CD4-positive, alpha-beta T cell (primary cell): ENCODE measurements around the gene SQSTM1. TPM values are rescaled to one million over a fixed set of nuclear protein-coding genes. Genes with fewer than 3 reads are reported as not detected.

Experiments
- ATAC-seq: fragments of 200-7000 bp; cut with Tn5 transposase; one replicate; pipeline ENCODE4 v1.10.0; 2022; ENCODE audit warnings: mild to moderate bottlenecking; ENCODE audit not compliant: poor library complexity
- CTCF ChIA-PET: fragments of 350-600 bp; sonication (Branson Sonifier 250); formaldehyde crosslinking; loops from one replicate; lab custom pipeline; 2021; ENCODE audit warnings: antibody characterized with exemption, inconsistent platforms; lab: Charles Lee
- POLR2A ChIA-PET: fragments of 350-600 bp; sonication (Branson Sonifier 250); formaldehyde crosslinking; loops from one replicate; lab custom pipeline; 2021; ENCODE audit warnings: antibody characterized with exemption, inconsistent platforms; lab: Charles Lee
- DNase-seq, 14 experiments: peaks; one replicate each; pipeline ENCODE4 v3.0.0-alpha.2; 2013 to 2020; ENCODE audit warnings: mixed read lengths in 2 of 14
- H3K27ac ChIP-seq, 2 donors: one replicate each; pipeline versions ENCODE4 v1.5.1 to v1.7.0; 2013; ENCODE audit warnings: low read length in 2 of 2, low read depth in 1 of 2, mild to moderate bottlenecking in 1 of 2
- H3K27me3 ChIP-seq, 2 experiments: 1 replicate in 1 of 2; 2 replicates in 1 of 2; pipeline versions ENCODE4 v1.6.1 to v1.7.0; 2013; ENCODE audit warnings: low read length in 2 of 2, control low read depth in 1 of 2, mild to moderate bottlenecking in 1 of 2, moderate library complexity in 1 of 2; ENCODE audit not compliant: insufficient read depth in 2 of 2, control insufficient read depth in 1 of 2
- H3K36me3 ChIP-seq: one replicate; pipeline ENCODE4 v1.6.1; 2013; ENCODE audit warnings: low read length, control low read depth; ENCODE audit not compliant: insufficient read depth
- H3K4me1 ChIP-seq: one replicate; pipeline ENCODE4 v1.6.1; 2013; ENCODE audit warnings: low read length, control low read depth; ENCODE audit not compliant: insufficient read depth
- H3K4me3 ChIP-seq: one replicate; pipeline ENCODE4 v1.5.1; 2013; ENCODE audit warnings: mild to moderate bottlenecking, low read length, moderate library complexity
- H3K9me3 ChIP-seq, 2 experiments: 1 replicate in 1 of 2; 2 replicates in 1 of 2; pipeline versions ENCODE4 v1.6.1 to v1.7.0; 2013; ENCODE audit warnings: low read length in 2 of 2, mild to moderate bottlenecking in 2 of 2, control low read depth in 1 of 2, moderate library complexity in 1 of 2; ENCODE audit not compliant: control insufficient read depth in 1 of 2, insufficient read depth in 1 of 2
- H3K27ac Mint-ChIP-seq: one replicate; pipeline ENCODE4 v1.8.0; 2020; ENCODE audit warnings: mixed read lengths
- H3K27me3 Mint-ChIP-seq: one replicate; pipeline ENCODE4 v1.8.0; 2021; ENCODE audit warnings: mixed read lengths
- H3K36me3 Mint-ChIP-seq: one replicate; pipeline ENCODE4 v1.8.0; 2021; ENCODE audit warnings: low read depth, mixed read lengths
- H3K4me1 Mint-ChIP-seq: one replicate; pipeline ENCODE4 v1.8.0; 2021; ENCODE audit warnings: low read depth, mixed read lengths
- H3K4me3 Mint-ChIP-seq: one replicate; pipeline ENCODE4 v1.8.0; 2020; ENCODE audit warnings: mild to moderate bottlenecking, mixed read lengths
- H3K9me3 Mint-ChIP-seq: one replicate; pipeline ENCODE4 v1.8.0; 2020; ENCODE audit warnings: mixed read lengths
- CTCF ChIP-seq: fragments of 200-600 bp; IDR thresholded peaks from one replicate; pipeline ENCODE4 v1.8.0; 2022; ENCODE audit warnings: antibody characterized with exemption, mild to moderate bottlenecking
- intact Hi-C, 2 experiments: fragments of 100-400 bp; cut with DNase I in 1 of 2; cut with micrococcal nuclease in 1 of 2; formaldehyde crosslinking; loops; one replicate each; pipeline versions ENCODE4 v1.15.1 to v1.9.0; 2023 to 2025; cut with DNase I, micrococcal nuclease
- total RNA-seq, 174 experiments: library from RNA in 2 of 174; stranded (reverse) in 2 of 174; gene quantifications; one replicate each; pipeline ENCODE4 v1.2.3 and lab custom pipeline; 2021 to 2026

SQSTM1 gene
- total RNA-seq, 2 experiments from 2014 or later = 260 to 267 TPM

GRCh38 chr5:179773686-179774040 is 47.0 kb upstream of the SQSTM1 start:
- POLR2A ChIA-PET = no interaction called here
- H3K27me3 Mint-ChIP-seq = no peaks in the 10 kb centered on the region
- intact Hi-C loops = no loop called here
- TF ChIP-seq CTCF = no peak
- peaks cover 89% of the 10 kb centered on the region for H3K36me3 Mint-ChIP-seq
- H3K4me1 ChIP-seq = no peaks in the 10 kb centered on the region
- no peaks in the 10 kb centered on the region for H3K9me3 ChIP-seq
- no peak for DNase-seq
- CTCF ChIA-PET = interaction anchor here (1.8 kb wide), 1 partner anchor 28 kb away, joined by 4 read pairs; no protein-coding TSS in a partner anchor
- no peaks in the 10 kb centered on the region for H3K9me3 Mint-ChIP-seq
- H3K4me3 ChIP-seq = no peak overlapping the region
- no peak for ATAC-seq
- no peaks in the 10 kb centered on the region for H3K27me3 ChIP-seq
- H3K4me1 Mint-ChIP-seq = no peaks in the 10 kb centered on the region
- no peak overlapping the region for H3K4me3 Mint-ChIP-seq
- no peak overlapping the region for H3K27ac ChIP-seq
- peaks cover 88% of the 10 kb centered on the region for H3K36me3 ChIP-seq
- H3K27ac Mint-ChIP-seq = no peak overlapping the region

DNA sequence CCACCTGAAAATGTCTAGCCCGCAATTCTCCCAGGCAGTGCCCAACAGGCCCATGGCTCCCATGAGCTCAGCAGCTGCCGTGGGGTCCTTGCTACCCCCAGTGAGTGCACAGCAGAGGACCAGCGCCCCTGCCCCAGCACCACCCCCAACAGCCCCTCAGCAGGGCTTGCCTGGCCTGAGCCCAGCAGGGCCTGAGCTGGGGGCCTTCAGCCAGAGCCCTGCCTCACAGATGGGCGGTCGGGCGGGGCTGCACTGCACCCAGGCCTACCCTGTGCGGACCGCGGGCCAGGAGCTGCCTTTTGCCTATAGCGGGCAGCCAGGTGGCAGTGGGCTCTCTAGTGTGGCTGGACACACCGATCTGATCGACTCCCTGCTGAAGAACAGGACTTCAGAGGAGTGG is 46.3 kb upstream of the SQSTM1 start:
- CTCF ChIA-PET = interaction anchor here (0.5 to 1.8 kb wide), 3 partner anchors 11 to 116 kb away, joined by 3 to 4 read pairs (median 3); no protein-coding TSS in a partner anchor
- intact Hi-C loops = no loop called here
- Mint-ChIP-seq H3K27me3 (no peaks in the 10 kb centered on the region), H3K36me3 (peaks cover 86% of the 10 kb centered on the region), H3K4me3 (no peak overlapping the region), H3K9me3 (no peaks in the 10 kb centered on the region), H3K27ac (no peak overlapping the region), H3K4me1 (no peaks in the 10 kb centered on the region)
- ATAC-seq = no peak
- Histone ChIP-seq H3K4me1 (no peaks in the 10 kb centered on the region), H3K27me3 (no peaks in the 10 kb centered on the region), H3K9me3 (no peaks in the 10 kb centered on the region), H3K4me3 (no peak overlapping the region), H3K27ac (no peak overlapping the region), H3K36me3 (peaks cover 80% of the 10 kb centered on the region)
- no peak for TF ChIP-seq CTCF
- POLR2A ChIA-PET = no interaction called here
- no peak for DNase-seq

DNA sequence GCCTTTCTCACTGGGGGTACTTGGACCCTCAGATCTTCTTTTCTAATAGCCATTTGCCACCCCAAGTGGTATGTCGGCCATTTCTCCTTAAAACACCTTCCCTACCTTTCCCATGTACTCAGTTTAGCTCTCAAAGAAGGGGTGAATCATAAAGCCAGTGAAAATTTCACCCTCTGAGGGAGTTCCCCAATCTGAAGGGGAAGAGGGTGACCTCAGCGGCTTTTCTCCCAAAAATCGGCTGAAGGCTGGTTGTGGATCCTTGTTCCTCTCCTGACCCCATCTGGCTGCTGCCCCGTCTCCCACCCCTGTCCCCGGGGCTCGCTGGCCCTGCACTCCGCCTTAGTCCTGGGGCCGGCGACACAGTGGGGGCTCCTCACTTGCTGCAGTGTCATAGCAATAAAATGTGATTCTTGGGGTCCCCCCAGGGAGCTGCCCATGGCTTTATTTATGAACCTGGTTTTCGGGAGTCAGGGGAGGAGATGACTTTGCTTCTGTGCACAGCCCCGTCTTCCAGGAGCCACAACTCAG is 44.2 kb upstream of the SQSTM1 start:
- POLR2A ChIA-PET = interaction anchor here (1.2 kb wide), 1 partner anchor 10 kb away, joined by 5 read pairs; no protein-coding TSS in a partner anchor
- intact Hi-C loops = no loop called here

More for the DNA sequence above, 44.2 kb upstream of the SQSTM1 start:
- Mint-ChIP-seq H3K4me1 (no peaks in the 10 kb centered on the region), H3K4me3 (no peak overlapping the region), H3K9me3 (no peaks in the 10 kb centered on the region), H3K27me3 (no peaks in the 10 kb centered on the region), H3K27ac (no peak overlapping the region), H3K36me3 (peaks cover 77% of the 10 kb centered on the region)
- H3K36me3 ChIP-seq = peaks cover 68% of the 10 kb centered on the region
- no peak for DNase-seq
- no peaks in the 10 kb centered on the region for H3K9me3 ChIP-seq
- H3K4me3 ChIP-seq = no peak overlapping the region
- no peak for TF ChIP-seq CTCF
- no peaks in the 10 kb centered on the region for H3K27me3 ChIP-seq
- CTCF ChIA-PET = interaction anchor here (1.0 to 2.0 kb wide), 2 partner anchors 10 to 13 kb away, joined by 3 to 5 read pairs; no protein-coding TSS in a partner anchor
- ATAC-seq = no peak
- no peak overlapping the region for H3K27ac ChIP-seq
- H3K4me1 ChIP-seq = no peaks in the 10 kb centered on the region
